MM.1S (cell line): Measurements from ENCODE around the gene RNGTT.

Experiments used
- DNase-seq: peaks from one replicate; pipeline ENCODE4 v3.0.0-alpha.2; 2015
- H2AFZ ChIP-seq: fragments of 300-600 bp; sonication (generic); 2 replicates; pipeline ENCODE4 v1.6.0; 2016; ENCODE audit warnings: antibody characterized with exemption, low read length
- H3F3A ChIP-seq: fragments of 300-600 bp; sonication (generic); 2 replicates; pipeline ENCODE4 v1.6.1; 2016; ENCODE audit warnings: mild to moderate bottlenecking, antibody characterized with exemption, low read length, moderate library complexity, mixed read lengths; ENCODE audit not compliant: insufficient read depth
- H3K27ac ChIP-seq: fragments of 300-600 bp; sonication (generic); 2 replicates; pipeline ENCODE4 v1.5.1; 2016; ENCODE audit warnings: mild to moderate bottlenecking, low read length
- H3K27me3 ChIP-seq: fragments of 300-600 bp; sonication (generic); replicated peaks from 2 replicates; pipeline ENCODE4 v1.6.0; 2016; ENCODE audit warnings: low read length; ENCODE audit not compliant: insufficient read depth
- H3K36me3 ChIP-seq: fragments of 300-600 bp; sonication (generic); replicated peaks from 2 replicates; pipeline ENCODE4 v1.6.1; 2016; ENCODE audit warnings: mild to moderate bottlenecking, low read length, mixed read lengths; ENCODE audit not compliant: insufficient read depth
- H3K4me1 ChIP-seq: fragments of 300-600 bp; sonication (generic); 2 replicates; pipeline ENCODE4 v1.6.1; 2016; ENCODE audit warnings: low read length, mixed read lengths
- H3K4me2 ChIP-seq: fragments of 300-600 bp; sonication (generic); 2 replicates; pipeline ENCODE4 v1.6.0; 2016; ENCODE audit warnings: low read depth, low read length
- H3K4me3 ChIP-seq: fragments of 300-600 bp; sonication (generic); 2 replicates; pipeline ENCODE4 v1.5.1; 2016; ENCODE audit warnings: low read length, mixed read lengths
- H3K79me2 ChIP-seq: fragments of 300-600 bp; sonication (generic); 2 replicates; pipeline ENCODE4 v1.6.1; 2016; ENCODE audit warnings: mixed run types, low read length, mixed read lengths
- H3K9ac ChIP-seq: fragments of 300-600 bp; sonication (generic); 2 replicates; pipeline ENCODE4 v1.6.1; 2016; ENCODE audit warnings: low read length, mixed read lengths
- H3K9me2 ChIP-seq: fragments of 300-600 bp; sonication (generic); replicated peaks from 2 replicates; pipeline ENCODE4 v1.6.1; 2016; ENCODE audit warnings: mild to moderate bottlenecking, low read length, mixed read lengths; ENCODE audit not compliant: insufficient read depth
- H3K9me3 ChIP-seq: fragments of 300-600 bp; sonication (generic); replicated peaks from 2 replicates; pipeline ENCODE4 v1.6.1; 2016; ENCODE audit warnings: mild to moderate bottlenecking, low read length, mixed read lengths; ENCODE audit not compliant: insufficient read depth
- H4K20me1 ChIP-seq: fragments of 300-600 bp; sonication (generic); 2 replicates; pipeline ENCODE4 v1.6.1; 2016; ENCODE audit warnings: mild to moderate bottlenecking, low read length, moderate library complexity, mixed read lengths; ENCODE audit not compliant: insufficient read depth
- CTCF ChIP-seq: fragments of 300-600 bp; sonication (generic); IDR thresholded peaks from 2 replicates; pipeline ENCODE4 v1.5.1; 2016; ENCODE audit warnings: antibody characterized with exemption, low read length, mixed read lengths
- EZH2 ChIP-seq: fragments of 300-600 bp; sonication (generic); optimal IDR thresholded peaks from 2 replicates; pipeline ENCODE3; 2017; ENCODE audit warnings: low read depth, mild to moderate bottlenecking, antibody characterized with exemption, low read length, mixed read lengths
- EZH2phosphoT487 ChIP-seq: fragments of 300-600 bp; sonication (generic); IDR thresholded peaks from 2 replicates; pipeline ENCODE4 v1.6.1; 2018; ENCODE audit warnings: antibody characterized with exemption, low read length

RNGTT gene

GRCh38 chr6:88814909-88815308 is 148.5 kb downstream of the RNGTT start:
- no peak overlapping the region for H2AFZ ChIP-seq
- H3K27me3 ChIP-seq, result no peaks in the 10 kb centered on the region
- no peak overlapping the region for H3K27ac ChIP-seq
- no peak for DNase-seq
- H3F3A ChIP-seq, result no peaks in the 10 kb centered on the region
- TF ChIP-seq EZH2phosphoT487, result no peak
- no peak for TF ChIP-seq EZH2
- no peak for TF ChIP-seq CTCF
- H3K9me3 ChIP-seq, result no peaks in the 10 kb centered on the region
- H3K36me3 ChIP-seq, result no peaks in the 10 kb centered on the region
- no peaks in the 10 kb centered on the region for H3K79me2 ChIP-seq
- H3K4me3 ChIP-seq, result no peak overlapping the region
- H3K4me2 ChIP-seq, result no peak overlapping the region
- no peaks in the 10 kb centered on the region for H3K4me1 ChIP-seq
- no peaks in the 10 kb centered on the region for H4K20me1 ChIP-seq
- no peaks in the 10 kb centered on the region for H3K9me2 ChIP-seq
- H3K9ac ChIP-seq, result no peak overlapping the region

- Histone ChIP-seq H3K4me1 (no peaks in the 10 kb centered on the region), H3K36me3 (no peaks in the 10 kb centered on the region), H4K20me1 (no peaks in the 10 kb centered on the region), H3K9me2 (no peaks in the 10 kb centered on the region), H3F3A (no peaks in the 10 kb centered on the region), H3K27me3 (no peaks in the 10 kb centered on the region), H3K79me2 (no peaks in the 10 kb centered on the region), H3K4me2 (no peak overlapping the region), H3K27ac (no peak overlapping the region), H3K9ac (no peak overlapping the region), H2AFZ (no peak overlapping the region), H3K4me3 (no peak overlapping the region), H3K9me3 (no peaks in the 10 kb centered on the region)
- no peak for DNase-seq
- TF ChIP-seq EZH2phosphoT487 (no peak), CTCF (no peak), EZH2 (no peak)
Measured at GRCh38 chr6:88813045-88813444, 150.4 kb downstream of the RNGTT start.

- no peak overlapping the region for H3K4me2 ChIP-seq
- H3K9ac ChIP-seq, result no peak overlapping the region
- no peaks in the 10 kb centered on the region for H3K9me2 ChIP-seq
- DNase-seq, result no peak
- H3K79me2 ChIP-seq, result no peaks in the 10 kb centered on the region
- no peaks in the 10 kb centered on the region for H3K36me3 ChIP-seq
- no peaks in the 10 kb centered on the region for H3K9me3 ChIP-seq
- H2AFZ ChIP-seq, result no peak overlapping the region
- H3K27ac ChIP-seq, result no peak overlapping the region
- H3K27me3 ChIP-seq, result no peaks in the 10 kb centered on the region
- no peak overlapping the region for H3K4me3 ChIP-seq
- H3K4me1 ChIP-seq, result no peaks in the 10 kb centered on the region
- H3F3A ChIP-seq, result no peaks in the 10 kb centered on the region
- no peaks in the 10 kb centered on the region for H4K20me1 ChIP-seq
- TF ChIP-seq EZH2phosphoT487 (no peak), EZH2 (no peak), CTCF (no peak)
Measured at GRCh38 chr6:88810701-88811100, 152.7 kb downstream of the RNGTT start.
